ENCODE data around the gene TLL1. TPM values are rescaled to one million over a fixed set of nuclear protein-coding genes. Genes with fewer than 3 reads are reported as not detected.

The TLL1 gene
- total RNA-seq, 2 experiments from 2014 or later = not detected

- Mint-ChIP-seq H3K4me3 (no peak overlapping the region), H3K27ac (no peak overlapping the region), H3K4me1 (no peaks in the 10 kb centered on the region), H3K36me3 (ENCODE audit: low read depth) (no peaks in the 10 kb centered on the region), H3K9me3 (no peaks in the 10 kb centered on the region), H3K27me3 (no peaks in the 10 kb centered on the region)
- ChIA-PET CTCF (no interaction called here), POLR2A (no interaction called here)
- no peak for DNase-seq
Observed at GRCh38 chr4:166123546-166123945, 250.5 kb downstream of the TLL1 start.

- ChIA-PET POLR2A (no interaction called here), CTCF (no interaction called here)
- no peaks in the 10 kb centered on the region for H3K36me3 Mint-ChIP-seq (ENCODE audit: low read depth)
- H3K4me1 Mint-ChIP-seq = no peaks in the 10 kb centered on the region
- no peak for DNase-seq
- H3K27ac Mint-ChIP-seq = no peak overlapping the region
- no peak overlapping the region for H3K4me3 Mint-ChIP-seq
- no peaks in the 10 kb centered on the region for H3K27me3 Mint-ChIP-seq
- no peaks in the 10 kb centered on the region for H3K9me3 Mint-ChIP-seq
Observed at GRCh38 chr4:166128403-166128802, 255.4 kb downstream of the TLL1 start.

DNA sequence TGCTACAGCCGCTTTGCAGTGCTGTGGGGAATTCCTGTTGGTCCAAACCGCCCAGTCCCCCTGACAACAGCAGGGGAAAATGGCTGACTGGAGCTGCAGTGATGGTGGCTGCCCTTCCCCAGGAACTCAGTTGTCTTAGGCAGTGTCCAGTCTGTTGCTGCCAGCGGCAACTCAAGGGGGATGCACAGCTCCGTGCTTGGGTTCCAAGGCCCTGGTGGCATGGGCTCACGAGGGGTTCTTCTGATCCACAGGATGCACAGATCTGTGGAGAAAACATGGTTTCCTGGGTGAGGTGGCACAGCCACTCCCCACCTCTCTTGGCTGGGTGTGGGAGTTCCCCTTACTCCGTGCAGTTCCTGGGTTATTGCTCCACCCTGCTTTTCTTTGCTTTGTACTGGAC lies 261.2 kb downstream of the TLL1 start:
- H3K9me3 Mint-ChIP-seq = no peaks in the 10 kb centered on the region
- no peak overlapping the region for H3K4me3 Mint-ChIP-seq
- H3K27ac Mint-ChIP-seq = no peak overlapping the region
- DNase-seq = no peak
- CTCF ChIA-PET = interaction anchor here (0.7 kb wide), 1 partner anchor 733 kb away, joined by 4 read pairs; no protein-coding TSS in a partner anchor
- H3K36me3 Mint-ChIP-seq (ENCODE audit: low read depth) = no peaks in the 10 kb centered on the region
- no peaks in the 10 kb centered on the region for H3K4me1 Mint-ChIP-seq
- POLR2A ChIA-PET = no interaction called here
- H3K27me3 Mint-ChIP-seq = no peaks in the 10 kb centered on the region

DNA sequence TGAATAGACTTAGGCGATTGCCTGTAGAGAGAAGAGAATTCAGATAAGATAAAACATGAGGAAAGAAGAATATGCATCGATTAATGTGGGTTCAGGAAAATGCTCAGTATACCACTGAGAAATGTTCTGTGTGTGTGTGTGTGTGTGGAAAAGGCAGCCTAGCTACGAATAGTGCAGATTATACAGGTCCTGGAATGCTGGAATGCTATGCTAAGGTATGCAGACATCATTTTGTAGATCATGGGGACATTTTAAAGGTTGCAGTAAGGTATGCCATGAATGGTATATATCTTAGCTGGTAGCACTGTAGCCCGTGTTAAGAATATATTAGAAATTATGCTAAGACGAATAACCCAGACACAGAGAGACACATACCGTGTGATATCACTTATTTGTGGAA lies 267.9 kb downstream of the TLL1 start:
- Mint-ChIP-seq H3K9me3 (no peaks in the 10 kb centered on the region), H3K27me3 (no peaks in the 10 kb centered on the region), H3K27ac (no peak overlapping the region), H3K4me1 (no peaks in the 10 kb centered on the region), H3K36me3 (ENCODE audit: low read depth) (no peaks in the 10 kb centered on the region), H3K4me3 (no peak overlapping the region)
- POLR2A ChIA-PET = no interaction called here
- DNase-seq = no peak
- CTCF ChIA-PET = no interaction called here

DNA sequence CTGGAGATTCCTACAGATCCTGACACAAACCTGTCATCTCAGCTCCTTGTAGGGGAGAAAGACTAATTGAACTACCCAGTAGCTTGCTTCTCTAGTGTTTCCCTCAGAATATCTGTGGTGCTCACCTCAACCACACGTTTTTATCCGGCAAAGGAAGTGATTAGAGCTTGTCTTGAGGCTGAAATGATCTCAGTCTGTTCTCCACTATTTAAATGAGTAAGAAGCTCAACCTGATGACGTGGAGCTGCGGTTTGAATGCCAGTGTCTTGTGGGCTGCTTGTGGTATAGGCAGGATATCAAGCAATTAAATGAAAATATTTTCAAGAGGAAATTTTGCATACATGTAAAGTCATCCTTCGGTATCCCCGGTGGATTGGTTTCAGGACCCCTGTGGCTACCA lies 270.2 kb downstream of the TLL1 start:
- CTCF ChIA-PET = no interaction called here
- H3K27ac Mint-ChIP-seq = no peak overlapping the region
- H3K36me3 Mint-ChIP-seq (ENCODE audit: low read depth) = no peaks in the 10 kb centered on the region
- H3K4me3 Mint-ChIP-seq = no peak overlapping the region
- peak; percentile 33 for DNase-seq
- no peaks in the 10 kb centered on the region for H3K27me3 Mint-ChIP-seq
- POLR2A ChIA-PET = no interaction called here
- H3K9me3 Mint-ChIP-seq = no peaks in the 10 kb centered on the region
- H3K4me1 Mint-ChIP-seq = no peaks in the 10 kb centered on the region

GRCh38 chr4:166144607-166145006 lies 271.6 kb downstream of the TLL1 start:
- no peak for DNase-seq
- no peak overlapping the region for H3K27ac Mint-ChIP-seq
- no peaks in the 10 kb centered on the region for H3K36me3 Mint-ChIP-seq (ENCODE audit: low read depth)
- H3K9me3 Mint-ChIP-seq = no peaks in the 10 kb centered on the region
- POLR2A ChIA-PET = no interaction called here
- H3K4me3 Mint-ChIP-seq = no peak overlapping the region
- no peaks in the 10 kb centered on the region for H3K4me1 Mint-ChIP-seq
- H3K27me3 Mint-ChIP-seq = no peaks in the 10 kb centered on the region
- CTCF ChIA-PET = no interaction called here

- no peaks in the 10 kb centered on the region for H3K36me3 Mint-ChIP-seq (ENCODE audit: low read depth)
- CTCF ChIA-PET = no interaction called here
- POLR2A ChIA-PET = no interaction called here
- no peaks in the 10 kb centered on the region for H3K4me1 Mint-ChIP-seq
- no peaks in the 10 kb centered on the region for H3K9me3 Mint-ChIP-seq
- H3K27me3 Mint-ChIP-seq = no peaks in the 10 kb centered on the region
- no peak overlapping the region for H3K27ac Mint-ChIP-seq
- no peak overlapping the region for H3K4me3 Mint-ChIP-seq
- no peak for DNase-seq
Observed at GRCh38 chr4:166146806-166147540, 273.9 kb downstream of the TLL1 start.

Measured in activated CD4-positive, alpha-beta memory T cell treated with anti-CD3 and anti-CD28 coated beads, Interleukin-2, amount 10 ng/mL, durations not matched to agents 7 days and 5 days (primary cell).